IMR-90 (cell line): ENCODE data around the gene FRMD1. TPM values are rescaled to one million over a fixed set of nuclear protein-coding genes. Genes with fewer than 3 reads are reported as not detected.

Experiments
- ATAC-seq: fragments of 200-7000 bp; cut with Tn5 transposase; 2 replicates; pipeline ENCODE4 v1.9.1; 2020; ENCODE audit warnings: low read depth, mild to moderate bottlenecking, moderate library complexity
- BruUV-seq: library from RNA; stranded (reverse); fragments of 400-500 nt; replicated peaks from 2 replicates; lab custom pipeline; 2021; lab: Mats Ljungman, UMichigan
- CTCF ChIA-PET: fragments of 300-600 bp; formaldehyde crosslinking; extraction: SDS; loops from one replicate; lab custom pipeline; 2021; ENCODE audit warnings: antibody characterized with exemption; lab: Yijun Ruan, JAX
- POLR2A ChIA-PET: fragments of 300-600 bp; sonication (Branson Sonifier 250); formaldehyde crosslinking; loops from one replicate; lab custom pipeline; 2022; ENCODE audit warnings: antibody characterized with exemption; ENCODE audit not compliant: unreplicated experiment; lab: Charles Lee
- DNase-seq: peaks from one replicate; pipeline ENCODE4 v3.0.0; 2013
- H2AFZ ChIP-seq: replicated peaks from 2 replicates; pipeline ENCODE3; 2013; ENCODE audit warnings: low read length, mild to moderate bottlenecking; ENCODE audit not compliant: poor library complexity
- H2AK5ac ChIP-seq: 2 replicates; pipeline ENCODE4 v1.6.1; 2013; ENCODE audit warnings: low read depth, low read length, inconsistent platforms
- H2AK9ac ChIP-seq: replicated peaks from 2 replicates; pipeline ENCODE3; 2013; ENCODE audit warnings: mild to moderate bottlenecking, low read depth, low read length, moderate library complexity; ENCODE audit not compliant: poor library complexity
- H2BK120ac ChIP-seq: 2 replicates; pipeline ENCODE4 v1.6.1; 2013; ENCODE audit warnings: low read depth, low read length, inconsistent platforms
- H2BK15ac ChIP-seq: 3 replicates; pipeline ENCODE4 v1.6.1; 2013; ENCODE audit warnings: low read depth, low read length, inconsistent platforms
- H2BK20ac ChIP-seq: 2 replicates; pipeline ENCODE4 v1.6.1; 2013; ENCODE audit warnings: low read depth, mild to moderate bottlenecking, inconsistent platforms, low read length, moderate library complexity
- H2BK5ac ChIP-seq: 2 replicates; pipeline ENCODE4 v1.6.1; 2013; ENCODE audit warnings: mild to moderate bottlenecking, low read depth, low read length, inconsistent platforms; ENCODE audit not compliant: poor library complexity, severe bottlenecking
- H3K14ac ChIP-seq: replicated peaks from 2 replicates; pipeline ENCODE4 v1.6.1; 2013; ENCODE audit warnings: low read depth, low read length, inconsistent platforms
- H3K18ac ChIP-seq: 2 replicates; pipeline ENCODE4 v1.6.1; 2013; ENCODE audit warnings: low read depth, low read length, control low read depth
- H3K23ac ChIP-seq: 2 replicates; pipeline ENCODE4 v1.6.1; 2013; ENCODE audit warnings: low read depth, low read length, inconsistent platforms
- H3K27ac ChIP-seq: 2 replicates; pipeline ENCODE4 v1.5.1; 2013; ENCODE audit warnings: mild to moderate bottlenecking, control low read depth, low read length; ENCODE audit not compliant: insufficient read depth
- H3K27me3 ChIP-seq: 2 replicates; pipeline ENCODE4 v1.6.1; 2013; ENCODE audit warnings: low read length; ENCODE audit not compliant: control insufficient read depth, insufficient read depth
- H3K36me3 ChIP-seq: 2 replicates; pipeline ENCODE4 v1.6.1; 2013; ENCODE audit warnings: low read length, mixed read lengths; ENCODE audit not compliant: control insufficient read depth, insufficient read depth
- H3K4ac ChIP-seq: 2 replicates; pipeline ENCODE4 v1.6.1; 2013; ENCODE audit warnings: low read depth, low read length, inconsistent platforms
- H3K4me1 ChIP-seq: 2 replicates; pipeline ENCODE4 v1.6.1; 2013; ENCODE audit warnings: low read length, mixed read lengths; ENCODE audit not compliant: control insufficient read depth, insufficient read depth
- H3K4me2 ChIP-seq: 2 replicates; pipeline ENCODE4 v1.6.1; 2013; ENCODE audit warnings: low read depth, mild to moderate bottlenecking, control low read depth, low read length, moderate library complexity
- H3K4me3 ChIP-seq: 2 replicates; pipeline ENCODE4 v1.5.1; 2013; ENCODE audit warnings: low read depth, mild to moderate bottlenecking, control low read depth, low read length, moderate library complexity; ENCODE audit not compliant: insufficient read depth
- H3K56ac ChIP-seq: 2 replicates; pipeline ENCODE4 v1.6.1; 2013; ENCODE audit warnings: low read length, inconsistent platforms; ENCODE audit not compliant: insufficient read depth; ENCODE audit errors: extremely low read depth
- H3K79me1 ChIP-seq, 2 experiments: 2 replicates each; pipeline ENCODE4 v1.6.1; 2013; ENCODE audit warnings: low read length in 2 of 2, inconsistent platforms in 1 of 2, low read depth in 1 of 2
- H3K9ac ChIP-seq: 2 replicates; pipeline ENCODE4 v1.6.1; 2013; ENCODE audit warnings: low read depth, low read length, control low read depth
- H3K9me1 ChIP-seq: 2 replicates; pipeline ENCODE4 v1.6.1; 2013; ENCODE audit warnings: low read length, inconsistent platforms; ENCODE audit not compliant: insufficient read depth
- H3K9me3 ChIP-seq: 2 replicates; pipeline ENCODE4 v1.6.1; 2013; ENCODE audit warnings: low read length; ENCODE audit not compliant: control insufficient read depth, insufficient read depth
- H4K20me1 ChIP-seq: 2 replicates; pipeline ENCODE4 v1.6.1; 2013; ENCODE audit warnings: low read length, inconsistent platforms; ENCODE audit not compliant: insufficient read depth
- H4K5ac ChIP-seq: 2 replicates; pipeline ENCODE4 v1.6.1; 2013; ENCODE audit warnings: mild to moderate bottlenecking, low read depth, low read length, control low read depth
- H4K8ac ChIP-seq, 2 experiments: 2 replicates each; pipeline ENCODE4 v1.6.1; 2013; ENCODE audit warnings: low read depth in 2 of 2, low read length in 2 of 2, control low read depth in 1 of 2, inconsistent platforms in 1 of 2
- H4K91ac ChIP-seq: 2 replicates; pipeline ENCODE4 v1.6.1; 2013; ENCODE audit warnings: low read depth, low read length, inconsistent platforms; ENCODE audit not compliant: insufficient read depth
- BHLHE40 ChIP-seq: fragments of 150-350 bp; IDR thresholded peaks from 2 replicates; pipeline ENCODE4 v1.6.1; 2016; ENCODE audit warnings: mild to moderate bottlenecking, low read depth, low read length
- CEBPB ChIP-seq: IDR thresholded peaks from 2 replicates; pipeline ENCODE4 v1.6.1; 2012; ENCODE audit warnings: low read depth, low read length, improper control_type of control experiment
- CHD1 ChIP-seq: IDR thresholded peaks from 2 replicates; pipeline ENCODE4 v1.6.1; 2012; ENCODE audit warnings: low read depth, low read length, improper control_type of control experiment
- MAZ ChIP-seq: IDR thresholded peaks from 2 replicates; pipeline ENCODE4 v1.6.1; 2012; ENCODE audit warnings: low read depth, mild to moderate bottlenecking, low read length, improper control_type of control experiment, moderate library complexity, borderline replicate concordance
- MXI1 ChIP-seq: IDR thresholded peaks from 2 replicates; pipeline ENCODE4 v1.6.1; 2012; ENCODE audit warnings: low read depth, mild to moderate bottlenecking, low read length, moderate library complexity, borderline replicate concordance
- NFE2L2 ChIP-seq: fragments of 150-350 bp; IDR thresholded peaks from 2 replicates; pipeline ENCODE4 v1.6.1; 2016; ENCODE audit warnings: low read depth, mild to moderate bottlenecking, low read length
- RAD21 ChIP-seq: IDR thresholded peaks from 2 replicates; pipeline ENCODE4 v1.6.1; 2012; ENCODE audit warnings: low read length, improper control_type of control experiment
- RCOR1 ChIP-seq: IDR thresholded peaks from 2 replicates; pipeline ENCODE4 v1.6.1; 2012; ENCODE audit warnings: mild to moderate bottlenecking, low read length, improper control_type of control experiment; ENCODE audit not compliant: insufficient replicate concordance
- RFX5 ChIP-seq: IDR thresholded peaks from 2 replicates; pipeline ENCODE4 v1.8.0; 2012; ENCODE audit warnings: low read depth, mild to moderate bottlenecking, low read length, moderate library complexity
- SMC3 ChIP-seq: fragments of 150-350 bp; IDR thresholded peaks from 2 replicates; pipeline ENCODE4 v1.6.1; 2016; ENCODE audit warnings: low read depth, mild to moderate bottlenecking, antibody characterized with exemption, low read length, moderate library complexity
- WGBS, 2 experiments: methylation state at CpG; one replicate each; pipeline versions ENCODE4 v1.1.5 to v1.1.7; 2013; ENCODE audit warnings: missing lambda C conversion rate in 2 of 2; ENCODE audit not compliant: insufficient read length in 1 of 2; ENCODE audit errors: extremely low coverage in 2 of 2; 5-methylcytosine and 5-hydroxymethylcytosine counted together
- dilution Hi-C: fragments of 300-500 bp; cut with HindIII; formaldehyde crosslinking; loops from one replicate; pipeline ENCODE4 v1.14.3; 2018; ENCODE audit warnings: low sequenced_read_pairs; ENCODE audit not compliant: unreplicated experiment
- in situ Hi-C: fragments of 300-500 bp; cut with MboI; formaldehyde crosslinking; loops from 3 replicates; pipeline ENCODE4 v1.14.3; 2019; ENCODE audit warnings: low sequenced_read_pairs, inconsistent platforms, mixed read lengths
- intact Hi-C: fragments of 100-400 bp; cut with micrococcal nuclease; formaldehyde crosslinking; loops from 2 replicates; pipeline ENCODE4 v1.10.0; 2022
- polyA plus RNA-seq, 3 experiments: library from polyadenylated mRNA; depleted of rRNA; stranded (reverse); fragments of >200 nt; gene quantifications; 2 replicates each; pipeline ENCODE4 v1.2.3, GENCODE V29; 2012; ENCODE audit warnings: low replicate concordance in 1 of 3
- total RNA-seq: library from RNA; depleted of rRNA; stranded (reverse); fragments of >200 nt; gene quantifications from 2 replicates; pipeline ENCODE4 v1.2.3, GENCODE V29; 2012
- TF ChIP-seq, protein P1 (sequence below): fragments of 150-350 bp; IDR thresholded peaks from 2 replicates; pipeline ENCODE4 v1.6.1; 2017; ENCODE audit warnings: mild to moderate bottlenecking, antibody characterized with exemption, low read length, low read depth
- TF ChIP-seq, protein P2 (sequence below): conservative IDR thresholded peaks from 2 replicates; pipeline ENCODE4 v1.5.1; 2012; ENCODE audit warnings: mild to moderate bottlenecking, low read depth, low read length, improper control_type of control experiment
- TF ChIP-seq, protein P3 (sequence below): fragments of 150-350 bp; IDR thresholded peaks from 2 replicates; pipeline ENCODE4 v1.6.1; 2016; ENCODE audit warnings: low read depth, mild to moderate bottlenecking, low read length, moderate library complexity, borderline replicate concordance

The FRMD1 gene
- total and polyA plus RNA-seq, 2 of the 4 experiments (the other 2 are of a cell fraction) = not detected

DNA sequence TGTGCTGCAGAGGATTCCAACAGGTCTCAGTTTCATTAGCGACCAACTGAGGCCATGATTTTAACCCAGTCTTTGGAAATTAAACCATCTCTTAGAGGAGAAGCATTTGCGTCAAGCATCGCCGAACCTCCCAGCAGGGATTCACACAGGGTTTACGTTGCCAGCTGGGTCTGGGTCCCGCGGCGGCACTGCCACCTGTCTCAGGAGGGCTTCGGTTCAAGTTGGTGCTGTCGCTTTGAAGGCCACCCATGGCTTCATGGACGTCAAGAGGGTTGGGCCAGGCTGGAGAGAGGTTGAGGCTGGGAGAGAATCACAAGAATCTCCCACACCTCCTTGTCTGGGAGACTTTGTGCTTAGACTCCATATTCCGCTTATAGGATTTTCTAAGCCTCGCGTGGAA is 43.0 kb upstream of the FRMD1 start:
- Histone ChIP-seq H3K18ac (no peak overlapping the region), H3K9me3 (no peaks in the 10 kb centered on the region), H3K56ac (no peak overlapping the region), H3K27me3 (peaks cover 10% of the 10 kb centered on the region), H4K5ac (no peak overlapping the region), H4K91ac (no peak overlapping the region), H3K23ac (no peak overlapping the region), H4K8ac (no peak overlapping the region), H3K27ac (no peak overlapping the region), H2AK9ac (no peak overlapping the region), H2BK120ac (no peak overlapping the region), H4K20me1 (no peaks in the 10 kb centered on the region), H3K36me3 (no peaks in the 10 kb centered on the region), H2BK15ac (no peak overlapping the region), H2BK5ac (no peak overlapping the region), H2AK5ac (no peak overlapping the region), H3K4me1 (no peaks in the 10 kb centered on the region), H3K4ac (no peak overlapping the region), H2BK20ac (no peak overlapping the region), H3K4me2 (no peak overlapping the region), H3K79me1 (no peaks in the 10 kb centered on the region), H3K14ac (no peak overlapping the region), H3K4me3 (no peak overlapping the region), H3K9me1 (no peaks in the 10 kb centered on the region), H2AFZ (no peak overlapping the region), H3K9ac (no peak overlapping the region)
- ChIA-PET CTCF (interaction anchor here (1.2 kb wide), 1 partner anchor 62 kb away, joined by 5 read pairs; no protein-coding TSS in a partner anchor), POLR2A (no interaction called here)
- DNase-seq (no peak), ATAC-seq (no peak)
- intact Hi-C loops = no loop called here
- BruUV-seq = no TSS peak
- TF ChIP-seq, protein P1, sequence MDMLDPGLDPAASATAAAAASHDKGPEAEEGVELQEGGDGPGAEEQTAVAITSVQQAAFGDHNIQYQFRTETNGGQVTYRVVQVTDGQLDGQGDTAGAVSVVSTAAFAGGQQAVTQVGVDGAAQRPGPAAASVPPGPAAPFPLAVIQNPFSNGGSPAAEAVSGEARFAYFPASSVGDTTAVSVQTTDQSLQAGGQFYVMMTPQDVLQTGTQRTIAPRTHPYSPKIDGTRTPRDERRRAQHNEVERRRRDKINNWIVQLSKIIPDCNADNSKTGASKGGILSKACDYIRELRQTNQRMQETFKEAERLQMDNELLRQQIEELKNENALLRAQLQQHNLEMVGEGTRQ = no peak
- TF ChIP-seq RCOR1 (no peak), CHD1 (no peak), MXI1 (no peak), RFX5 (no peak), SMC3 (no peak), CEBPB (no peak), NFE2L2 (no peak), BHLHE40 (no peak), RAD21 (no peak), MAZ (no peak)
- TF ChIP-seq, protein P2, sequence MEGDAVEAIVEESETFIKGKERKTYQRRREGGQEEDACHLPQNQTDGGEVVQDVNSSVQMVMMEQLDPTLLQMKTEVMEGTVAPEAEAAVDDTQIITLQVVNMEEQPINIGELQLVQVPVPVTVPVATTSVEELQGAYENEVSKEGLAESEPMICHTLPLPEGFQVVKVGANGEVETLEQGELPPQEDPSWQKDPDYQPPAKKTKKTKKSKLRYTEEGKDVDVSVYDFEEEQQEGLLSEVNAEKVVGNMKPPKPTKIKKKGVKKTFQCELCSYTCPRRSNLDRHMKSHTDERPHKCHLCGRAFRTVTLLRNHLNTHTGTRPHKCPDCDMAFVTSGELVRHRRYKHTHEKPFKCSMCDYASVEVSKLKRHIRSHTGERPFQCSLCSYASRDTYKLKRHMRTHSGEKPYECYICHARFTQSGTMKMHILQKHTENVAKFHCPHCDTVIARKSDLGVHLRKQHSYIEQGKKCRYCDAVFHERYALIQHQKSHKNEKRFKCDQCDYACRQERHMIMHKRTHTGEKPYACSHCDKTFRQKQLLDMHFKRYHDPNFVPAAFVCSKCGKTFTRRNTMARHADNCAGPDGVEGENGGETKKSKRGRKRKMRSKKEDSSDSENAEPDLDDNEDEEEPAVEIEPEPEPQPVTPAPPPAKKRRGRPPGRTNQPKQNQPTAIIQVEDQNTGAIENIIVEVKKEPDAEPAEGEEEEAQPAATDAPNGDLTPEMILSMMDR = no peak
- TF ChIP-seq, protein P3, sequence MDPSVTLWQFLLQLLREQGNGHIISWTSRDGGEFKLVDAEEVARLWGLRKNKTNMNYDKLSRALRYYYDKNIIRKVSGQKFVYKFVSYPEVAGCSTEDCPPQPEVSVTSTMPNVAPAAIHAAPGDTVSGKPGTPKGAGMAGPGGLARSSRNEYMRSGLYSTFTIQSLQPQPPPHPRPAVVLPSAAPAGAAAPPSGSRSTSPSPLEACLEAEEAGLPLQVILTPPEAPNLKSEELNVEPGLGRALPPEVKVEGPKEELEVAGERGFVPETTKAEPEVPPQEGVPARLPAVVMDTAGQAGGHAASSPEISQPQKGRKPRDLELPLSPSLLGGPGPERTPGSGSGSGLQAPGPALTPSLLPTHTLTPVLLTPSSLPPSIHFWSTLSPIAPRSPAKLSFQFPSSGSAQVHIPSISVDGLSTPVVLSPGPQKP = no peak
- in situ Hi-C loops = no loop called here
- 40% methylated on average over 1 of the region's 14 CpGs; no CpG with 5 or more reads in 1 of the 2 experiments for WGBS, 2 experiments
- dilution Hi-C loops = no loop called here
